Natural killer cell treated with Interleukin-12 subunit alpha and Interleukin-12 subunit beta and Interleukin-15 and Interleukin-18, amount 100 ng/mL, for 72 hours (primary cell): ENCODE data around the gene SLC6A12. TPM values are rescaled to one million over a fixed set of nuclear protein-coding genes. Genes with fewer than 3 reads are reported as not detected.

ENCODE experiments used
- ATAC-seq, 2 donors: fragments of 150-1000 bp; cut with Tn5 transposase in 1 of 2; sonication (Bioruptor Pico), chemical (Tn5 transposase) in 1 of 2; 2 replicates each; pipeline ENCODE4 v1.10.0; 2021
- DNase-seq: peaks from one replicate; pipeline ENCODE4 v3.0.0; 2022; ENCODE audit warnings: low spot score
- H3K27ac Mint-ChIP-seq, 2 donors: 1 replicate in 1 of 2; 2 replicates in 1 of 2; pipeline ENCODE4 v1.8.0; 2022; ENCODE audit warnings: mixed read lengths in 2 of 2, mild to moderate bottlenecking in 1 of 2, moderate library complexity in 1 of 2
- H3K27me3 Mint-ChIP-seq, 2 donors: 1 replicate in 1 of 2; 2 replicates in 1 of 2; pipeline ENCODE4 v1.8.0; 2022; ENCODE audit warnings: mixed read lengths in 2 of 2
- H3K36me3 Mint-ChIP-seq: one replicate; pipeline ENCODE4 v1.8.0; 2022; ENCODE audit warnings: mixed read lengths
- H3K4me1 Mint-ChIP-seq, 2 donors: 1 replicate in 1 of 2; 2 replicates in 1 of 2; pipeline ENCODE4 v1.8.0; 2022; ENCODE audit warnings: low read depth in 2 of 2, mixed read lengths in 2 of 2, mild to moderate bottlenecking in 1 of 2
- H3K4me3 Mint-ChIP-seq: one replicate; pipeline ENCODE4 v1.8.0; 2022; ENCODE audit warnings: mixed read lengths
- H3K9me3 Mint-ChIP-seq: 2 replicates; pipeline ENCODE4 v1.8.0; 2022; ENCODE audit warnings: mixed read lengths
- total RNA-seq, 2 donors: library from RNA; stranded (reverse); gene quantifications; one replicate each; pipeline ENCODE4 v1.2.3, GENCODE V29; 2022

SLC6A12 gene
- total RNA-seq, 2 donors from 2014 or later = 0.11 TPM; not detected in 1

DNA sequence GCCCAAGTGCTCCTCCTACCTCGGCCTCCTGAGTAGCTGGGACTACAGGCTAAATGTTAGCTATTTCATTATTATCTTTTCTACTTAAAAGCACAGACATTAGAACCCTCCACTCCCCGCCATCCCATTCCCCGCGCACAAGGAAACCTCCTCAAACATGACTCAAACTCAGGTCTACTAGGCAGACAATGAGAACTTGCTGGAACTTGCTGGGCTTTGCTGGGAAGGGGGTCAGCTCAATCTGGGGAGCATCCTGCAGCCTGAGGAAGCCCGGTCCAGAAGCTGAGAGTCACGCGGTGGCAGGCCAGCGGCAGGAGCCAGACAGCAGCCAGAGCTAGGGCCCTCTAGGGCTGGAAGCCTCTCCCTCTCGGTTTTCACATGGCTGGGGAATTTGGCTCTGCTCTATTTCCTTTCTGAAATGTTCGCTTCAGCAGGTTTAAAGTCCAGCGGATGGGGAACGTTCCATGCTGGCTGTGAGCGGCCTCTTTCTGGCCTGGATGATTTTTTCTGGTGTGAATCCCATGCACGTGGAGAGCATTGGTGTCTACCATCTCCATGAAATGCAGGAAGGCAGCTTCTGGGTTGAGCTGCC lies 68.5 kb downstream of the SLC6A12 start:
- H3K4me3 Mint-ChIP-seq = no peak overlapping the region
- no peaks in the 10 kb centered on the region for H3K9me3 Mint-ChIP-seq
- peaks cover 0 to 3% of the 10 kb centered on the region in 2 donors for H3K27me3 Mint-ChIP-seq
- peaks cover 0 to 1% of the 10 kb centered on the region in 2 donors for H3K4me1 Mint-ChIP-seq
- ATAC-seq (no peak), DNase-seq (no peak)
- no peaks in the 10 kb centered on the region for H3K36me3 Mint-ChIP-seq
- no peak overlapping the region for H3K27ac Mint-ChIP-seq

DNA sequence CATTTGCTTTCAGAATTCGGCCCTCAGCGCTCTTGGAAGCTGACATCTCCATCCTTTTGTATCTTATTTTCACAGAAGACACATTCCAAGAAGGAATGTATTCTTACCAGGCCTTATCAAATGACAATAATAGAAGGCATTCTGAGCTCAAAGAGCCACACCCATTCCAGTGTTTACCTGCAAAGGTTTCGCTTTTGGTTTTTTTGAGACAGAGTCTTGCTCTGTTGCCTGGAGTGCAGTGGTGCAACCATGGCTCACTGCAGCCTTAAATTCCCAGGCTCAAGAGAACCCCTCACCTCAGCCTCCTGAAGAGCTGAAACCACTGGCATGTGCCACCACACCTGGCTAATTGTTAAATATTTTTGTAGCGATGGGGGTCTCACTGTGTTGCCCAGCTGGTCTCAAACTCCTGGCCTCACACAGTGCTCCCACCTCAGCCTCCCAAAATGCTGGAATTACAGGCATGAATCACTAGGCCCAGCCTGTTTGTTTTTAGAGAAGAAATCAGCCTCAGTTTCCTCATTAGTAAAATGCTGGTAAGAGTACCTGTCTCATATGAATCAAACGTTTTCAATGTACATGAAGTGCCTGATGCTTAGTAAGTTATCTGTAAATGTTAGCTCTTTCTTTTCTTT lies 69.2 kb downstream of the SLC6A12 start:
- Mint-ChIP-seq H3K4me1 (peaks cover 0 to 6% of the 10 kb centered on the region in 2 donors), H3K27me3 (peaks cover under 1 to 3% of the 10 kb centered on the region in 2 donors), H3K36me3 (no peaks in the 10 kb centered on the region), H3K27ac (no peak overlapping the region), H3K9me3 (no peaks in the 10 kb centered on the region), H3K4me3 (no peak overlapping the region)
- ATAC-seq (no peak), DNase-seq (no peak)

DNA sequence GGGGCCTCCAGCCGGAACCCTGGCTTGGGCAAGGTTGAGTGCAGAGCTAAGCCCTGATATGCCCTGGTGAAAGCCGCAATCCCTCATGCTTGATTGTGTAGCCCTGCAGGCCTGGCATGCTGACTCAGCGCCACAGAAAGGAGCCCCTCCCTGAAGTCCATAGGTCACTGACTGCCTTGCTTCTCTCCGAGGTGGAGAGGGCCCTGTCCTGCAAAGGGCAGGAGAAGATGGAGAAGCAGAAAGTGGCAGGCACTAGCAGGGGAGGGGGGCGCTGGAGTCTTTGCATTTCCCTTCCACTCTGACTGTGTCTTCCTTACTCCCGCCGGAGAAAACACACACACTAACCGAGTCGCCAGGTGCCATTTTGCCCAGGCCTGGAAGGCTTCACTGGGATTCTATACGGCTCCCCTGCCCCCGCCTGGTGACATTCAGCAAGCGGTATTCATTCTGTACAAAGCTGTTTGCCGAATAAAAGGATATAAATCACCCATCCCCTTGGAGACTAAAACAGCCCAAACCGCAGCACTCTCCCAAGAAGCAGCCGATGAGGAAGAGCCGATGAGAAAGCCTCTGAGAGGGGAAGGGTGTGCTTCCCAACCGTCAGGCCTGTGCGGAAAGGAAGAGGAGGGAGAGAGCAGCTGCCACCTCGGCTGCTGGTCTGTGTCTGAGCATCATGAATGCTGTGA lies 69.8 kb downstream of the SLC6A12 start:
- Mint-ChIP-seq H3K9me3 (no peaks in the 10 kb centered on the region), H3K27ac (no peak overlapping the region), H3K4me3 (no peak overlapping the region), H3K36me3 (no peaks in the 10 kb centered on the region), H3K27me3 (peaks cover 7 to 8% of the 10 kb centered on the region in 2 donors), H3K4me1 (peaks cover 0 to 12% of the 10 kb centered on the region in 2 donors)
- DNase-seq (no peak), ATAC-seq (no peak)

DNA sequence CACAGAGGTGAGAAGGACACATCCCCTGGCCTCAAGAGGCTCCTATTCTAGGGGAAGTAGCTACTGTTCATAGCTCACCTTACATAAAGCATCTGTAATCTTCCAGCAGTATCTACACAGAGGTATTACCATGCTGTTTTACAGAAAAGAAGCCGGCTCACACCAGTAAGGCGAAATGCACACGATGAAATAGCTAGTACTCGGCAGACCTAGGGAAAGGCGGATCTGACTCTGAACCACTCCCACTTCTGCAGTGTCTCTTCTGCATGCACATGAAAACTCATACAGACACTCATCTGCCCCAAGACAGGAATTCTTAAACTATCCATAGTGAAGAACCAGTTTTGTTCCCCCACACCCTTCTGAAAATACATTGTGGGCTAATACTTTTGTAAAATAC lies 73.8 kb downstream of the SLC6A12 start:
- H3K27ac Mint-ChIP-seq = no peak overlapping the region
- H3K4me3 Mint-ChIP-seq = no peak overlapping the region
- H3K4me1 Mint-ChIP-seq = peaks cover 0 to 13% of the 10 kb centered on the region in 2 donors
- H3K36me3 Mint-ChIP-seq = no peaks in the 10 kb centered on the region
- ATAC-seq (no peak), DNase-seq (no peak)
- H3K27me3 Mint-ChIP-seq = peaks cover 8% of the 10 kb centered on the region in 2 donors
- no peaks in the 10 kb centered on the region for H3K9me3 Mint-ChIP-seq

Other genes with a start within 250 kb of the SLC6A12 start
- gene IQSEC3, start 147.4 kb downstream of the SLC6A12 start, total RNA-seq = 1 to 10 TPM in 1 of 2 donors, under 1 TPM in 1; 0.22 to 1.1 TPM
- 1 to 10 TPM in 1 of 2 donors, under 1 TPM in 1; 0.92 to 1.9 TPM for gene SLC6A13, start 48.7 kb upstream of the SLC6A12 start, total RNA-seq
- gene KDM5A, start 175.2 kb upstream of the SLC6A12 start, total RNA-seq = 100 to 1,000 TPM; 109 to 124 TPM
- gene CCDC77, start 187.5 kb upstream of the SLC6A12 start, total RNA-seq = 10 to 100 TPM; 13.4 to 23.4 TPM
- gene B4GALNT3, start 245.8 kb upstream of the SLC6A12 start, total RNA-seq = 10 to 100 TPM; 14.1 to 20.6 TPM